Trophoblast cell (in vitro differentiated cells and primary cell): ENCODE data around the gene FCER2.

Experiments used
- DNase-seq, 2 donors: peaks; one replicate each; pipeline ENCODE4 v3.0.0-alpha.2; 2016
- H2AFZ ChIP-seq: 2 replicates; pipeline ENCODE4 v1.6.1; 2013; ENCODE audit warnings: low read length, moderate library complexity, mild to moderate bottlenecking; ENCODE audit not compliant: insufficient read depth, poor library complexity
- H2AK5ac ChIP-seq: 2 replicates; pipeline ENCODE4 v1.6.1; 2013; ENCODE audit warnings: mild to moderate bottlenecking, low read length
- H2BK120ac ChIP-seq: 2 replicates; pipeline ENCODE4 v1.6.1; 2013; ENCODE audit warnings: low read length, mild to moderate bottlenecking, moderate library complexity; ENCODE audit not compliant: insufficient read depth, poor library complexity
- H2BK12ac ChIP-seq: 2 replicates; pipeline ENCODE4 v1.6.1; 2013; ENCODE audit warnings: mild to moderate bottlenecking, low read length, moderate library complexity
- H2BK5ac ChIP-seq: 2 replicates; pipeline ENCODE4 v1.6.1; 2013; ENCODE audit warnings: low read length, low read depth, moderate library complexity, mild to moderate bottlenecking; ENCODE audit not compliant: poor library complexity
- H3K14ac ChIP-seq: 2 replicates; pipeline ENCODE4 v1.6.1; 2013; ENCODE audit warnings: mild to moderate bottlenecking, low read length
- H3K18ac ChIP-seq: 2 replicates; pipeline ENCODE4 v1.6.1; 2013; ENCODE audit warnings: mild to moderate bottlenecking, low read length
- H3K23ac ChIP-seq: 2 replicates; pipeline ENCODE4 v1.6.1; 2013; ENCODE audit warnings: low read length
- H3K27ac ChIP-seq: 2 replicates; pipeline ENCODE4 v1.5.1; 2013; ENCODE audit warnings: low read depth, mild to moderate bottlenecking, inconsistent platforms, low read length, moderate library complexity
- H3K27me3 ChIP-seq: 2 replicates; pipeline ENCODE4 v1.6.1; 2013; ENCODE audit warnings: inconsistent platforms, mild to moderate bottlenecking, low read length, moderate library complexity; ENCODE audit not compliant: insufficient read depth
- H3K36me3 ChIP-seq, 2 experiments: 1 replicate in 1 of 2; 2 replicates in 1 of 2; pipeline ENCODE4 v1.6.1; 2013; ENCODE audit warnings: low read length in 2 of 2, mild to moderate bottlenecking in 2 of 2, moderate library complexity in 1 of 2; ENCODE audit not compliant: insufficient read depth in 2 of 2, control insufficient read depth in 1 of 2
- H3K4ac ChIP-seq: 2 replicates; pipeline ENCODE4 v1.6.1; 2013; ENCODE audit warnings: low read depth, mild to moderate bottlenecking, low read length, moderate library complexity
- H3K4me1 ChIP-seq, 2 experiments: 1 replicate in 1 of 2; 2 replicates in 1 of 2; pipeline ENCODE4 v1.6.1; 2013; ENCODE audit warnings: low read length in 2 of 2, mild to moderate bottlenecking in 2 of 2, moderate library complexity in 1 of 2; ENCODE audit not compliant: insufficient read depth in 2 of 2, control insufficient read depth in 1 of 2
- H3K4me2 ChIP-seq: 2 replicates; pipeline ENCODE4 v1.6.1; 2013; ENCODE audit warnings: inconsistent platforms, mild to moderate bottlenecking, low read length, moderate library complexity
- H3K4me3 ChIP-seq: 2 replicates; pipeline ENCODE4 v1.5.1; 2013; ENCODE audit warnings: mild to moderate bottlenecking, low read depth, low read length, inconsistent platforms
- H3K79me1 ChIP-seq: one replicate; pipeline ENCODE4 v1.6.1; 2013; ENCODE audit warnings: low read length
- H3K79me2 ChIP-seq: 2 replicates; pipeline ENCODE4 v1.6.1; 2013; ENCODE audit warnings: low read length, mild to moderate bottlenecking; ENCODE audit not compliant: control insufficient read depth, insufficient read depth, poor library complexity
- H3K9ac ChIP-seq: 2 replicates; pipeline ENCODE4 v1.6.1; 2013; ENCODE audit warnings: mild to moderate bottlenecking, low read length
- H3K9me3 ChIP-seq: 2 replicates; pipeline ENCODE4 v1.6.1; 2013; ENCODE audit warnings: low read depth, mild to moderate bottlenecking, control low read depth, inconsistent platforms, low read length; ENCODE audit not compliant: insufficient read depth
- H4K12ac ChIP-seq: 2 replicates; pipeline ENCODE4 v1.6.1; 2013; ENCODE audit warnings: low read depth, mild to moderate bottlenecking, low read length, moderate library complexity
- H4K8ac ChIP-seq: 2 replicates; pipeline ENCODE4 v1.6.1; 2013; ENCODE audit warnings: low read depth, mild to moderate bottlenecking, low read length, moderate library complexity
- H4K91ac ChIP-seq: one replicate; pipeline ENCODE4 v1.6.1; 2013; ENCODE audit warnings: low read depth, mild to moderate bottlenecking, low read length, moderate library complexity
- WGBS: extraction: QIAGEN DNeasy Blood & Tissue Kit; methylation state at CpG from one replicate; pipeline ENCODE4 v1.1.7; 2013; ENCODE audit warnings: missing lambda C conversion rate; ENCODE audit not compliant: insufficient read length, insufficient coverage; ENCODE audit errors: extremely low coverage; 5-methylcytosine and 5-hydroxymethylcytosine counted together

The FCER2 gene

GRCh38 chr19:7654401-7654800 lies 47.5 kb downstream of the FCER2 start:
- Histone ChIP-seq H3K27ac (no peak overlapping the region), H3K79me1 (no peaks in the 10 kb centered on the region), H3K79me2 (no peaks in the 10 kb centered on the region), H2AK5ac (no peak overlapping the region), H3K36me3 (no peaks in the 10 kb centered on the region), H3K4me3 (no peak overlapping the region), H3K23ac (no peak overlapping the region), H4K8ac (no peak overlapping the region), H2BK120ac (no peak overlapping the region), H3K27me3 (no peaks in the 10 kb centered on the region), H3K9ac (no peak overlapping the region), H3K4me2 (no peak overlapping the region), H3K4me1 (peaks cover 2 to 4% of the 10 kb centered on the region in 2 experiments), H3K14ac (no peak overlapping the region), H2AFZ (no peak overlapping the region), H4K12ac (no peak overlapping the region), H4K91ac (no peak overlapping the region), H3K4ac (no peak overlapping the region), H2BK12ac (no peak overlapping the region), H2BK5ac (no peak overlapping the region), H3K18ac (no peak overlapping the region), H3K9me3 (no peaks in the 10 kb centered on the region)
- no peak for DNase-seq
- WGBS, result no CpG with 5 or more reads among the region's 8 CpGs

- DNase-seq, result peak; percentile 83 to 95
- Histone ChIP-seq H2AFZ (peak overlapping the region; percentile 4), H3K4me2 (peak overlapping the region; percentile 38), H2BK120ac (no peak overlapping the region), H3K23ac (no peak overlapping the region), H2AK5ac (no peak overlapping the region), H2BK5ac (no peak overlapping the region), H3K4me1 (peaks cover 2 to 4% of the 10 kb centered on the region in 2 experiments), H4K12ac (no peak overlapping the region), H3K9ac (no peak overlapping the region), H3K4me3 (no peak overlapping the region), H3K14ac (no peak overlapping the region), H3K27ac (no peak overlapping the region), H3K79me2 (no peaks in the 10 kb centered on the region), H3K9me3 (peaks cover 2% of the 10 kb centered on the region), H3K18ac (peak overlapping the region; percentile 10), H2BK12ac (no peak overlapping the region), H3K79me1 (no peaks in the 10 kb centered on the region), H3K36me3 (peaks cover 2 to 4% of the 10 kb centered on the region in 2 experiments), H4K91ac (peak overlapping the region; percentile 11), H4K8ac (no peak overlapping the region), H3K4ac (no peak overlapping the region), H3K27me3 (no peaks in the 10 kb centered on the region)
- no CpG with 5 or more reads among the region's 28 CpGs for WGBS
These were observed 49.8 kb downstream of the FCER2 start for GRCh38 chr19:7652061-7652641.

GRCh38 chr19:7650148-7650547 lies 51.8 kb downstream of the FCER2 start:
- Histone ChIP-seq H4K8ac (no peak overlapping the region), H4K12ac (no peak overlapping the region)
- WGBS, result no CpG with 5 or more reads among the region's 2 CpGs

GRCh38 chr19:7648265-7649014 lies 53.5 kb downstream of the FCER2 start:
- Histone ChIP-seq H3K4me3 (peak overlapping the region; percentile 43), H2AK5ac (no peak overlapping the region), H3K27me3 (no peaks in the 10 kb centered on the region), H3K14ac (no peak overlapping the region), H2BK5ac (no peak overlapping the region), H3K79me2 (no peaks in the 10 kb centered on the region), H3K79me1 (no peaks in the 10 kb centered on the region), H3K9ac (no peak overlapping the region), H4K8ac (no peak overlapping the region), H3K36me3 (peaks cover 21 to 27% of the 10 kb centered on the region in 2 experiments), H4K91ac (no peak overlapping the region), H3K9me3 (peaks cover 2% of the 10 kb centered on the region), H4K12ac (no peak overlapping the region), H3K23ac (no peak overlapping the region), H2BK120ac (no peak overlapping the region), H3K4me2 (no peak overlapping the region), H2AFZ (no peak overlapping the region), H2BK12ac (no peak overlapping the region), H3K18ac (no peak overlapping the region), H3K4me1 (peaks cover 2 to 4% of the 10 kb centered on the region in 2 experiments), H3K4ac (no peak overlapping the region), H3K27ac (no peak overlapping the region)
- no CpG with 5 or more reads among the region's 15 CpGs for WGBS
- no peak for DNase-seq

More at GRCh38 chr19:7650148-7650547, 51.8 kb downstream of the FCER2 start:
- H3K27me3 ChIP-seq, result no peaks in the 10 kb centered on the region
- no peak overlapping the region for H2AK5ac ChIP-seq
- H3K4ac ChIP-seq, result no peak overlapping the region
- H3K79me1 ChIP-seq, result no peaks in the 10 kb centered on the region
- no peak overlapping the region for H2AFZ ChIP-seq
- H4K91ac ChIP-seq, result no peak overlapping the region
- H3K9me3 ChIP-seq, result peaks cover 2% of the 10 kb centered on the region
- no peak overlapping the region for H3K4me3 ChIP-seq
- no peak overlapping the region for H3K27ac ChIP-seq
- H2BK5ac ChIP-seq, result no peak overlapping the region
- no peak overlapping the region for H2BK120ac ChIP-seq
- no peak overlapping the region for H3K18ac ChIP-seq
- no peak overlapping the region for H2BK12ac ChIP-seq
- H3K4me1 ChIP-seq, result peaks cover 2 to 4% of the 10 kb centered on the region in 2 experiments
- H3K4me2 ChIP-seq, result no peak overlapping the region
- no peaks in the 10 kb centered on the region for H3K79me2 ChIP-seq
- H3K14ac ChIP-seq, result no peak overlapping the region
- no peak overlapping the region for H3K9ac ChIP-seq
- peaks cover 12 to 17% of the 10 kb centered on the region in 2 experiments for H3K36me3 ChIP-seq
- H3K23ac ChIP-seq, result no peak overlapping the region
- DNase-seq, result no peak
